HG03442 (cell line): ENCODE results near the gene NKD2.

Experiments
- ATAC-seq: cut with Tn5 transposase; IDR thresholded peaks from one replicate; pipeline ENCODE4 v1.9.1; 2021; ENCODE audit warnings: mild to moderate bottlenecking, moderate library complexity; ENCODE audit not compliant: unreplicated experiment

Gene NKD2

GRCh38 chr5:978054-978453 is 30.5 kb upstream of the NKD2 start:
- ATAC-seq = no peak

GRCh38 chr5:978693-979092 is 29.9 kb upstream of the NKD2 start:
- no peak for ATAC-seq

GRCh38 chr5:979100-979817 is 29.3 kb upstream of the NKD2 start:
- no peak for ATAC-seq

- ATAC-seq = no peak
Measured at GRCh38 chr5:980001-980588, 28.5 kb upstream of the NKD2 start.

GRCh38 chr5:980966-981365 is 27.6 kb upstream of the NKD2 start:
- no peak for ATAC-seq

- ATAC-seq = no peak
Measured at GRCh38 chr5:981456-981855, 27.1 kb upstream of the NKD2 start.

GRCh38 chr5:982377-983237 is 26.0 kb upstream of the NKD2 start:
- ATAC-seq = no peak

GRCh38 chr5:983238-983524 is 25.4 kb upstream of the NKD2 start:
- no peak for ATAC-seq

- ATAC-seq = no peak
Measured at GRCh38 chr5:983568-983967, 25.0 kb upstream of the NKD2 start.

GRCh38 chr5:984774-985173 is 23.8 kb upstream of the NKD2 start:
- no peak for ATAC-seq

- no peak for ATAC-seq
Measured at GRCh38 chr5:987761-988160, 20.8 kb upstream of the NKD2 start.

GRCh38 chr5:988322-988721 is 20.3 kb upstream of the NKD2 start:
- no peak for ATAC-seq

GRCh38 chr5:989961-990530 is 18.6 kb upstream of the NKD2 start:
- no peak for ATAC-seq

- ATAC-seq = no peak
Measured at GRCh38 chr5:991472-992267, 16.9 kb upstream of the NKD2 start.

GRCh38 chr5:994272-994607 is 14.4 kb upstream of the NKD2 start:
- ATAC-seq = no peak

GRCh38 chr5:994821-995220 is 13.8 kb upstream of the NKD2 start:
- ATAC-seq = no peak

GRCh38 chr5:995318-995717 is 13.3 kb upstream of the NKD2 start:
- ATAC-seq = no peak

GRCh38 chr5:997001-997474 is 11.6 kb upstream of the NKD2 start:
- ATAC-seq = no peak

GRCh38 chr5:997711-998110 is 10.9 kb upstream of the NKD2 start:
- ATAC-seq = no peak

GRCh38 chr5:998246-999031 is 10.2 kb upstream of the NKD2 start:
- no peak for ATAC-seq
